ENCODE results near the gene PIK3R5. TPM values are rescaled to one million over a fixed set of nuclear protein-coding genes. Genes with fewer than 3 reads are reported as not detected.

Gene PIK3R5
- total RNA-seq, 4 donors from 2014 or later = 17.8 to 62.1 (median 22.5) TPM

DNA sequence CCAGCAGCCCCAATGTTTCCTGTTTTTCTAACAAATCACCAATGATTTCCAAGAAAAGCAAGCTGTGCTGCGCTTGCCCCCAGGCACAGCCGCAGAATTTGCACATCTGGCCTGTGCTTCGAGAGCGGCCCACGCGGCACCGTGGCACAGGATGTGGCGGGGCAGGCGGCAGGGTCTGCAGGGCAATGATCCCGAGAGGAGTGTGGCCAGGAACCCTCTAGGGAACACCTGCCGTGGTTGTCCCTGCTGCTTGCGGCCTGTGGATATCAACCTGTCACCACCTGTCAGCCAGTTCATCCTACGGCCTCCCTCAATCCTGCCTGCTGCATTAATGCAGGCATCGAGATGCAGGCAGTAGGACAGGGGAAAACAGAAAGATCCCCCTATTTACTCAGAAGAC lies 24.0 kb downstream of the PIK3R5 start:
- Histone ChIP-seq H3K9me3 (peaks cover 0 to 20% (median 0%) of the 10 kb centered on the region in 4 donors), H3K4me3 (no peak overlapping the region), H3K27ac (no peak overlapping the region), H3K4me1 (peaks cover 0 to 17% (median 0%) of the 10 kb centered on the region in 4 donors), H3K36me3 (no peaks in the 10 kb centered on the region), H3K27me3 (no peaks in the 10 kb centered on the region)
- WGBS, 2 donors = 70 to 75% methylated on average over 14 of the region's 14 CpGs
- no peak for DNase-seq (ENCODE audit: low spot score in 2 of 2)
- TF ChIP-seq EP300 (IDR thresholded peaks at IDR 0.05) = no peak
- TF ChIP-seq, protein P1, sequence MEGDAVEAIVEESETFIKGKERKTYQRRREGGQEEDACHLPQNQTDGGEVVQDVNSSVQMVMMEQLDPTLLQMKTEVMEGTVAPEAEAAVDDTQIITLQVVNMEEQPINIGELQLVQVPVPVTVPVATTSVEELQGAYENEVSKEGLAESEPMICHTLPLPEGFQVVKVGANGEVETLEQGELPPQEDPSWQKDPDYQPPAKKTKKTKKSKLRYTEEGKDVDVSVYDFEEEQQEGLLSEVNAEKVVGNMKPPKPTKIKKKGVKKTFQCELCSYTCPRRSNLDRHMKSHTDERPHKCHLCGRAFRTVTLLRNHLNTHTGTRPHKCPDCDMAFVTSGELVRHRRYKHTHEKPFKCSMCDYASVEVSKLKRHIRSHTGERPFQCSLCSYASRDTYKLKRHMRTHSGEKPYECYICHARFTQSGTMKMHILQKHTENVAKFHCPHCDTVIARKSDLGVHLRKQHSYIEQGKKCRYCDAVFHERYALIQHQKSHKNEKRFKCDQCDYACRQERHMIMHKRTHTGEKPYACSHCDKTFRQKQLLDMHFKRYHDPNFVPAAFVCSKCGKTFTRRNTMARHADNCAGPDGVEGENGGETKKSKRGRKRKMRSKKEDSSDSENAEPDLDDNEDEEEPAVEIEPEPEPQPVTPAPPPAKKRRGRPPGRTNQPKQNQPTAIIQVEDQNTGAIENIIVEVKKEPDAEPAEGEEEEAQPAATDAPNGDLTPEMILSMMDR (IDR thresholded peaks at IDR 0.05) = no peak
- no peak for TF ChIP-seq POLR2A (IDR thresholded peaks at IDR 0.05)

DNA sequence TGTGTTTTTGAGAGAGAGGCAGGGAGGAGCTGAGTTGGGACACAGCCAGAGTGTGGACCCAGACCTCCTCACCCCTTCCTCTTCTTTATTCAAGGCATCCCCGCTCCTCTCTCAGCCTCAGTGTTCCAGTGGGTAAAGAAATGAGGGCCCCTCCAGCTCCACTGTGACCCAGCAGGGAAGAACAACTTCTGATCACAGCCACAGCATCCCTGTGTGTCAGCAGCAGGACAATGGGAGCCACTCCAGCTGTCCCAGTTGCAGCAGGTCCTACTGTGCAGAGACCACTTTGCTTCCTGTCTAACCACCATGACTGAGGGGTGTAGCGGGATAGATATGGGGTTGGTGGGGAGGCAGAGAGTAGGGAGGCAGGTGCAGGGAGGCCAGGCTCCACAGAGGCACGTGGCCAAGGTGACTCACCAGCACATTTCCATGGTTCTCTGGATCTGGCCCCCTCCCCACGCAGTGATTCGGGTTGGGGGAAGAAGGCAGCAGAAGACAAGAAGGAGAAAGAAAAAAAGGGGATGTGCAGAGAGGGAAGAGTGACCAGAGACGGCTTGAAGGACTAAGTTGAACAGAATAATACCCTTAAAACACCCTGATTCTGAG lies 24.5 kb downstream of the PIK3R5 start:
- H3K27ac ChIP-seq = no peak overlapping the region
- peaks cover 0 to 17% (median 0%) of the 10 kb centered on the region in 4 donors for H3K4me1 ChIP-seq
- TF ChIP-seq, protein P1 (IDR thresholded peaks at IDR 0.05) = no peak
- TF ChIP-seq POLR2A (IDR thresholded peaks at IDR 0.05) = no peak
- TF ChIP-seq EP300 (IDR thresholded peaks at IDR 0.05) = no peak
- WGBS, 2 donors = 53 to 55% methylated on average over 6 of the region's 6 CpGs
- H3K4me3 ChIP-seq = no peak overlapping the region
- no peaks in the 10 kb centered on the region for H3K36me3 ChIP-seq
- DNase-seq (ENCODE audit: low spot score in 2 of 2) = no peak
- no peaks in the 10 kb centered on the region for H3K27me3 ChIP-seq
- H3K9me3 ChIP-seq = peaks cover 0 to 17% (median 0%) of the 10 kb centered on the region in 4 donors

DNA sequence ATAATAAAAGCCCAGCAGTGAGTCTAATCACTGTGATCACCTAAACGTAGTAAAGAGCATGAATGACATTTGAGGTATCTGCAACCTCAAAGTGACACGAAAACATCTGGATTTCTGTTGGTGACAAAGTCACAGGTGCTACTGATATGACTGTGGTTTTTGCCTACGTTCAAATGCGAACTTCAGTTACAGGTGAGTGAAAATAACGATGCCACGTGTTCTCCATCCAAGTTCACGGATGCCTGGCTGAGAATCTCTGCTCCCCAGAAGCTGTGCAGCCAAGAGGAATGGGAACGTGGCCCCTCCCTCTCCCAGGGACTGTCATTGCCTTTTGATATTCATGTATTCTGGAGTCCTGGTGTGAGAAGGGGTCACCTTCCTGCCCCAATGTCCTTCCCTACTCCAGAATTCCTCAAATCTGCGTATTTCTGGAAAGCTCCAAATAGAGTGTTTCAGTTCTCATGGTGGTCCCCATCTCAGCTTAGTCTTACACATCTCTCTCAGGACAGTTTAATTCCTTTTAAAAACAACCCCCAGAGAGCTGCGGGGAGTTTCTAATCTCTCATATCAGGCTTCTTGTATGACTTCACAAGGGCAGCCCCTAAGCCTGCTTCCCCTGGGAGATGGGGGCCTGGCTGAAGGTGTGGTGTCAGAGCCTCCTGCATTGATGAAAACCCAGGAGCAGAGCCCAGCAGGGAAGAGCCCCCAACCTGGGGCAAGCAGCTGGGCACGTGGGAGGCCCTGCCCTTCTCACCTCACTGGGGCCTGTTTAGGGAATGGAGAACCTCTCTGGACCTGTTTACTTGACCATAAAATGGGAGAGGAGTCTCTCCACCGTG lies 25.8 kb downstream of the PIK3R5 start:
- no peaks in the 10 kb centered on the region for H3K36me3 ChIP-seq
- no peak overlapping the region for H3K4me3 ChIP-seq
- no peak overlapping the region for H3K27ac ChIP-seq
- H3K4me1 ChIP-seq = peaks cover 0 to 17% (median 0%) of the 10 kb centered on the region in 4 donors
- H3K9me3 ChIP-seq = peaks cover 0 to 8% (median 0%) of the 10 kb centered on the region in 4 donors
- TF ChIP-seq POLR2A (IDR thresholded peaks at IDR 0.05) (no peak), EP300 (IDR thresholded peaks at IDR 0.05) (no peak)
- TF ChIP-seq, protein P1 (IDR thresholded peaks at IDR 0.05) = no peak
- DNase-seq (ENCODE audit: low spot score in 2 of 2) = no peak
- H3K27me3 ChIP-seq = no peaks in the 10 kb centered on the region
- WGBS, 2 donors = 59 to 64% methylated on average over 12 of the region's 12 CpGs

DNA sequence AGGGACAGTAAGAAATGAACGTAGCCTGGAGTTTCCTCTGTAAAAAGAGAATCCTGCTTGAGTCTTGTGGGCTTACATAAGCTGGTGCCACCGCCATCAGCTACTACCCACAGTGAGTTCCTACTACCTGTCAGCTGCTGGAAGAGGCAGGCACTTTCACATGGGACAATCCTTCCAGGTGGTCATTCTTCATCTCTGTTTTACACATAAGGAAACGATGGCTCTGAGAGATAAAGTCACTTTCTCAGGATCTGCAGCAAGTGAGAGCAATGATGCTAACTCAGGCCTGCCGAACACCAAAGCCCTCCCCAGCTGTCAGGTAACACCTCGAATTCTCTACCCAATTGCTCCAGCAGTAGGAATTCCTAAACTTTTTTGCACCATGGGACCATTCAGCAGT lies 26.6 kb downstream of the PIK3R5 start:
- peaks cover 0 to 17% (median 0%) of the 10 kb centered on the region in 4 donors for H3K4me1 ChIP-seq
- H3K4me3 ChIP-seq = no peak overlapping the region
- DNase-seq (ENCODE audit: low spot score in 2 of 2) = no peak
- TF ChIP-seq, protein P1 (IDR thresholded peaks at IDR 0.05) = no peak
- no peak for TF ChIP-seq EP300 (IDR thresholded peaks at IDR 0.05)
- no peak for TF ChIP-seq POLR2A (IDR thresholded peaks at IDR 0.05)
- H3K27me3 ChIP-seq = no peaks in the 10 kb centered on the region
- no peaks in the 10 kb centered on the region for H3K36me3 ChIP-seq
- H3K9me3 ChIP-seq = no peaks in the 10 kb centered on the region
- 81 to 85% methylated on average over 5 of the region's 5 CpGs for WGBS, 2 donors
- H3K27ac ChIP-seq = no peak overlapping the region

DNA sequence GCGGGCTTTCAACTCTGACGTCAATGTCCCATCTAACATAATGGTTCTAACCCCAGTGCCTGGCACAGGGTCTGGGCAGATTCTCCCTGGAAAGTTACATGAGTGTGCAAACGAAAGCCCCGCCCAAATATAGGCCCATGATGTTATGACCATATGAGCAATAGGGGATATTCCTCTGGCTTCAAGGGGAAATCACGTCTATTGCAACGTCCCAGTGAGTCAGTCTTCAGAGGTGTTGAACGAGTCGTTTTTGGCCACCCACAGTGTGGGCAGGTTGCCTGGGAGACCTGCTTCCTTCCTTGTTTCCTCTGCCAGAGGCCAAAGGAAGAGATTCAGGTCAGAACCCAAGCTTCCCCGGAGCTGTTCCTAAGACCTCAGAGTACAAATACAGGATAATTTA lies 30.3 kb downstream of the PIK3R5 start:
- Histone ChIP-seq H3K9me3 (peaks cover 0 to 12% (median 0%) of the 10 kb centered on the region in 4 donors), H3K27ac (no peak overlapping the region), H3K4me1 (no peaks in the 10 kb centered on the region), H3K4me3 (no peak overlapping the region), H3K27me3 (no peaks in the 10 kb centered on the region), H3K36me3 (no peaks in the 10 kb centered on the region)
- WGBS, 2 donors = 57% methylated on average over 9 of the region's 9 CpGs
- TF ChIP-seq EP300 (IDR thresholded peaks at IDR 0.05) = no peak
- no peak for DNase-seq (ENCODE audit: low spot score in 2 of 2)

All from tibial nerve (tissue), 4 donors.